NCI-H526 (cell line): ENCODE results near the gene TAGLN.
A peak's percentile ranks its signal among the peaks of the same experiment; 100 is the strongest.
"Not testable (repeated sequence)": the region's sequence is repeated elsewhere in the genome, so short reads cannot be mapped to it uniquely, and the experiment has no call there.

Experiments used
- DNase-seq, 2 experiments: peaks; one replicate each; lab custom pipeline; 2025; lab: John Stamatoyannopoulos, UW

TAGLN gene

GRCh38 chr11:117195761-117196160 lies 3.4 kb upstream of the TAGLN start:
- no peak for DNase-seq

GRCh38 chr11:117197006-117197405 lies 2.2 kb upstream of the TAGLN start:
- no peak for DNase-seq

- DNase-seq = peak in 1 of 2 experiments; percentile 61
Measured at GRCh38 chr11:117197516-117198456, 1.4 kb upstream of the TAGLN start.

GRCh38 chr11:117198613-117199012 lies 557 bp upstream of the TAGLN start:
- no peak for DNase-seq

- DNase-seq = no peak
Measured at GRCh38 chr11:117199916-117200812, 994 bp downstream of the TAGLN start.

GRCh38 chr11:117200813-117201657 lies 1.9 kb downstream of the TAGLN start:
- DNase-seq = no peak

- no peak for DNase-seq
Measured at GRCh38 chr11:117201658-117202305, 2.6 kb downstream of the TAGLN start.

- no peak for DNase-seq
Measured at GRCh38 chr11:117202386-117203068, 3.4 kb downstream of the TAGLN start.

- no peak for DNase-seq
Measured at GRCh38 chr11:117203069-117203407, 3.9 kb downstream of the TAGLN start.

- DNase-seq = no peak
Measured at GRCh38 chr11:117204283-117205080, 5.3 kb downstream of the TAGLN start.

- DNase-seq = no peak
Measured at GRCh38 chr11:117205211-117205818, 6.1 kb downstream of the TAGLN start.

- DNase-seq = not testable (repeated sequence)
Measured at GRCh38 chr11:117206111-117206510, 6.9 kb downstream of the TAGLN start.

GRCh38 chr11:117206859-117207258 lies 7.7 kb downstream of the TAGLN start:
- not testable (repeated sequence) for DNase-seq

- DNase-seq = not testable (repeated sequence)
Measured at GRCh38 chr11:117207481-117207880, 8.3 kb downstream of the TAGLN start.

GRCh38 chr11:117208710-117209109 lies 9.5 kb downstream of the TAGLN start:
- not testable (repeated sequence) for DNase-seq

- not testable (repeated sequence) for DNase-seq
Measured at GRCh38 chr11:117209351-117210125, 10.4 kb downstream of the TAGLN start.

GRCh38 chr11:117210620-117211019 lies 11.4 kb downstream of the TAGLN start:
- no peak for DNase-seq

GRCh38 chr11:117212697-117213355 lies 13.7 kb downstream of the TAGLN start:
- no peak for DNase-seq
